DND-41 (cell line): ENCODE results near the gene SLC40A1.
"Not testable (repeated sequence)": the region's sequence is repeated elsewhere in the genome, so short reads cannot be mapped to it uniquely, and the experiment has no call there.

Experiments used
- ATAC-seq: fragments of 200-7000 bp; cut with Tn5 transposase; 3 replicates; pipeline ENCODE4 v1.9.1; 2021; ENCODE audit warnings: low read depth; ENCODE audit not compliant: insufficient read depth
- DNase-seq: peaks from one replicate; pipeline ENCODE4 v3.0.0-alpha.2; 2020
- H2AFZ ChIP-seq: 2 replicates; pipeline ENCODE4 v1.6.0; 2012; ENCODE audit warnings: low read depth, low read length
- H3K27ac ChIP-seq: 2 replicates; pipeline ENCODE4 v1.5.1; 2012; ENCODE audit warnings: low read length, inconsistent platforms
- H3K27me3 ChIP-seq: fragments of 200-600 bp; sonication (generic); 2 replicates; pipeline ENCODE4 v1.6.0; 2012; ENCODE audit warnings: low read length, mild to moderate bottlenecking, inconsistent platforms; ENCODE audit not compliant: insufficient read depth, poor library complexity
- H3K36me3 ChIP-seq: 2 replicates; pipeline ENCODE4 v1.5.1; 2012; ENCODE audit warnings: low read length, inconsistent platforms; ENCODE audit not compliant: insufficient read depth
- H3K4me1 ChIP-seq: 2 replicates; pipeline ENCODE4 v1.5.1; 2012; ENCODE audit warnings: mild to moderate bottlenecking, low read length; ENCODE audit not compliant: insufficient read depth
- H3K4me2 ChIP-seq: 2 replicates; pipeline ENCODE4 v1.6.0; 2012; ENCODE audit warnings: mild to moderate bottlenecking, moderate library complexity, low read length, inconsistent platforms; ENCODE audit not compliant: insufficient read depth
- H3K4me3 ChIP-seq, 2 experiments: fragments of 200-600 bp in 1 of 2; shearing (Covaris generic) in 1 of 2; 2 replicates each; pipeline ENCODE4 v1.5.1; 2012 to 2016; ENCODE audit warnings: inconsistent platforms in 2 of 2, low read length in 2 of 2, mild to moderate bottlenecking in 2 of 2, low read depth in 1 of 2, moderate library complexity in 1 of 2
- H3K79me2 ChIP-seq: 2 replicates; pipeline ENCODE4 v1.6.0; 2012; ENCODE audit warnings: low read length, inconsistent platforms; ENCODE audit not compliant: insufficient read depth
- H3K9ac ChIP-seq: 2 replicates; pipeline ENCODE4 v1.6.0; 2012; ENCODE audit warnings: low read depth, mild to moderate bottlenecking, inconsistent platforms, low read length, moderate library complexity
- H3K9me3 ChIP-seq: 2 replicates; pipeline ENCODE4 v1.5.1; 2012; ENCODE audit warnings: low read length, moderate library complexity, mild to moderate bottlenecking, inconsistent platforms; ENCODE audit not compliant: insufficient read depth, severe bottlenecking
- H4K20me1 ChIP-seq: 2 replicates; pipeline ENCODE4 v1.6.0; 2012; ENCODE audit warnings: low read length; ENCODE audit not compliant: insufficient read depth
- EZH2 ChIP-seq: IDR thresholded peaks from 3 replicates; pipeline ENCODE4 v1.6.1; 2012; ENCODE audit warnings: borderline replicate concordance, low read depth, mild to moderate bottlenecking, moderate library complexity, low read length, inconsistent platforms; ENCODE audit not compliant: severe bottlenecking
- TF ChIP-seq, protein P1 (sequence below): IDR thresholded peaks from 2 replicates; pipeline ENCODE4 v1.5.1; 2012; ENCODE audit warnings: borderline replicate concordance, low read length, moderate library complexity, mild to moderate bottlenecking; ENCODE audit not compliant: poor library complexity, severe bottlenecking; ENCODE audit errors: extremely low read depth

SLC40A1 gene

DNA sequence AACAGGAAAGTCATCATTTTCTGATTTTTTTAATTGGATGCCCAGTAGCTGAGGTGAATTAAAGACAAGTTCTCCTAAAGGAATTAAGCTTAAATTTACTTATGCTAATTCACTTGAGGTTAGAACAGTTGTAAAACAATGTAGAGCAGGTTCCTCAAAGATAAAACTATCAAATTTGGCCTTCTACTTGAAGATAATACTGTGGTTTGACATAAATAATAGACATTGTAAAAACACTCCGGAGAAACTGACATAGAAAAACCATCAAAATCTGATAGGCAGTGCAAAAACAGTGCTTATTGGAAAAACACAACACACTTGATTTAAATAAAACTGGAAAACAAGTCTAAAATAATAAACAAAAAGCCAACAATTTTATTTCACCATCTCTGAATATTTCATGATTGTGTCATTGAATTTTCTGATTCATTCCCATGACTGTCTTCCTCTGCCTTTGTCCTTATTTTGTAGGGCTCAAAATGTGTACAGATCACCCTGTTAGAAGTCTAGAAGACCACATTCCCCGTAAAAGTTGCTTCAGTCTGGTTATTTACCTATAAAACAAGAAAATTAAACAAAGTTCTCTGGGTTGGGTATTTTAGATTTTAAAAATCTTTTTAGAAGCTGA is 28.3 kb upstream of the SLC40A1 start:
- Histone ChIP-seq H2AFZ (no peak overlapping the region), H3K9ac (no peak overlapping the region), H3K27me3 (no peaks in the 10 kb centered on the region), H3K79me2 (no peaks in the 10 kb centered on the region), H3K4me3 (no peak overlapping the region), H3K36me3 (no peaks in the 10 kb centered on the region), H3K9me3 (no peaks in the 10 kb centered on the region), H3K4me1 (no peaks in the 10 kb centered on the region), H4K20me1 (no peaks in the 10 kb centered on the region), H3K4me2 (no peak overlapping the region), H3K27ac (no peak overlapping the region)
- DNase-seq, result no peak
- no peak for TF ChIP-seq EZH2
- TF ChIP-seq, protein P1, sequence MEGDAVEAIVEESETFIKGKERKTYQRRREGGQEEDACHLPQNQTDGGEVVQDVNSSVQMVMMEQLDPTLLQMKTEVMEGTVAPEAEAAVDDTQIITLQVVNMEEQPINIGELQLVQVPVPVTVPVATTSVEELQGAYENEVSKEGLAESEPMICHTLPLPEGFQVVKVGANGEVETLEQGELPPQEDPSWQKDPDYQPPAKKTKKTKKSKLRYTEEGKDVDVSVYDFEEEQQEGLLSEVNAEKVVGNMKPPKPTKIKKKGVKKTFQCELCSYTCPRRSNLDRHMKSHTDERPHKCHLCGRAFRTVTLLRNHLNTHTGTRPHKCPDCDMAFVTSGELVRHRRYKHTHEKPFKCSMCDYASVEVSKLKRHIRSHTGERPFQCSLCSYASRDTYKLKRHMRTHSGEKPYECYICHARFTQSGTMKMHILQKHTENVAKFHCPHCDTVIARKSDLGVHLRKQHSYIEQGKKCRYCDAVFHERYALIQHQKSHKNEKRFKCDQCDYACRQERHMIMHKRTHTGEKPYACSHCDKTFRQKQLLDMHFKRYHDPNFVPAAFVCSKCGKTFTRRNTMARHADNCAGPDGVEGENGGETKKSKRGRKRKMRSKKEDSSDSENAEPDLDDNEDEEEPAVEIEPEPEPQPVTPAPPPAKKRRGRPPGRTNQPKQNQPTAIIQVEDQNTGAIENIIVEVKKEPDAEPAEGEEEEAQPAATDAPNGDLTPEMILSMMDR, result no peak
- no peak for ATAC-seq

DNA sequence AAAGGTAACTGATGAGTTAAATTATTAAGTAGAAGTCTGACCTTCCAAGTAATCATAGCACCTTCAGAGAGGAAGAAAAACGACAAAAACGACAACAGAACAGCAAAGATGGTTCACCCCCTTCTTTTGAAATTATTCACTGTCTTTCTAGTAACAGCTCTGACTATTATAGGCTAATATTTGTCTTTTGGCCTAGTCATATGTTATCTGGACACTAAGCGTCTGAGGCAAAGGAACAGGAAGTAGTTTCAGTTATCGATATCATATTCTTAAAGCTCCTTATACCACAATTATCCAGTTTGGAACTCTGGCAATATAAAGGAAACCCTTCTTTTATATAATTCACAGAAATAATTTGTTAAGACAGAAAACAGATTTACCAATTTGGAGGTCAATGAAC is 27.6 kb upstream of the SLC40A1 start:
- TF ChIP-seq EZH2, result no peak
- Histone ChIP-seq H3K27ac (no peak overlapping the region), H3K4me3 (no peak overlapping the region), H2AFZ (no peak overlapping the region), H3K4me1 (no peaks in the 10 kb centered on the region), H3K9ac (no peak overlapping the region), H3K9me3 (no peaks in the 10 kb centered on the region), H3K4me2 (no peak overlapping the region), H4K20me1 (no peaks in the 10 kb centered on the region), H3K27me3 (no peaks in the 10 kb centered on the region), H3K79me2 (no peaks in the 10 kb centered on the region), H3K36me3 (no peaks in the 10 kb centered on the region)
- no peak for ATAC-seq
- no peak for DNase-seq

GRCh38 chr2:189602233-189602632 is 21.6 kb upstream of the SLC40A1 start:
- Histone ChIP-seq H3K9ac (no peak overlapping the region), H3K36me3 (no peaks in the 10 kb centered on the region), H3K4me3 (no peak overlapping the region), H3K4me1 (no peaks in the 10 kb centered on the region), H4K20me1 (no peaks in the 10 kb centered on the region), H3K79me2 (no peaks in the 10 kb centered on the region), H3K27me3 (no peaks in the 10 kb centered on the region), H2AFZ (no peak overlapping the region), H3K9me3 (no peaks in the 10 kb centered on the region), H3K4me2 (no peak overlapping the region), H3K27ac (no peak overlapping the region)
- no peak for ATAC-seq
- DNase-seq, result no peak
- no peak for TF ChIP-seq EZH2
- TF ChIP-seq, protein P1, result no peak

DNA sequence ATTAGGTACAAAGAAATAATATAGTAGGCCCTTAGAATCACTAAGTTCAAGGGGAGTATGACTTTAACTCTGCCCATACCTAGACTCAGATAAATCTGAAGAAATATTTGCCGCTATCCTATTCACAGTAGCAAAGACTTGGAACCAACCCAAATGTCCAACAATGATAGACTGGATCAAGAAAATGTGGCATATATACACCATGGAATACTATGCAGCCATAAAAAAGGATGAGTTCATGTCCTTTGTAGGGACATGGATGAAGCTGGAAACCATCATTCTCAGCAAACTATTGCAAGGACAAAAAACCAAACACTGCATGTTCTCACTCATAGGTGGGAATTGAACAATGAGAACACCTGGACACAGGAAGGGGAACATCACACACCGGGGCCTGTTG is 21.1 kb upstream of the SLC40A1 start:
- H3K79me2 ChIP-seq, H3K9ac ChIP-seq, H3K27ac ChIP-seq, ATAC-seq, H2AFZ ChIP-seq, DNase-seq, H3K36me3 ChIP-seq, H3K4me2 ChIP-seq, H3K9me3 ChIP-seq, H3K4me3 ChIP-seq, H3K27me3 ChIP-seq, H3K4me1 ChIP-seq, H4K20me1 ChIP-seq: not testable (repeated sequence)
